SK-N-DZ (cell line): ENCODE results near the gene DISC1.

Experiments used
- DNase-seq: peaks from one replicate; pipeline ENCODE4 v3.0.0-alpha.2; 2015; ENCODE audit warnings: low spot score

The DISC1 gene

DNA sequence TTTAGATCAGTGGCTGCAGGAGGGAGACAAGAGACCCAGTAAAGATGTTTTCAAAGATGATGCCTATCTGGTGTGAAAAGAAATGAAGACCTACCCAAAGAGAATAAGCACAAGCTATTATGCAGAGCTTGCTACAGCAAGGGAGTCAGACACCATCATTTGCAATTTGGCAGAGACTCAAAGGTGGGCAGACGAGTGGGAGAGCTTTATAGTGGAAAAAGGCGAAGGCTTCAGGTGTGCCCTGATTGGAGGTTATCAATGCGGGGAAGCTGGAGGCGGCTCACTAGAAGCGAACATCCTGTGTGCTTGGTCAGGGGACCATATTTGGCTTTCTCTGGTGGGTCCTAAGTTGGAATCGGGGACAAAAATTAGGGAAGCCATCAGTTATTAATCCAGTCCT is 183.8 kb downstream of the DISC1 start:
- DNase-seq: no peak

DNA sequence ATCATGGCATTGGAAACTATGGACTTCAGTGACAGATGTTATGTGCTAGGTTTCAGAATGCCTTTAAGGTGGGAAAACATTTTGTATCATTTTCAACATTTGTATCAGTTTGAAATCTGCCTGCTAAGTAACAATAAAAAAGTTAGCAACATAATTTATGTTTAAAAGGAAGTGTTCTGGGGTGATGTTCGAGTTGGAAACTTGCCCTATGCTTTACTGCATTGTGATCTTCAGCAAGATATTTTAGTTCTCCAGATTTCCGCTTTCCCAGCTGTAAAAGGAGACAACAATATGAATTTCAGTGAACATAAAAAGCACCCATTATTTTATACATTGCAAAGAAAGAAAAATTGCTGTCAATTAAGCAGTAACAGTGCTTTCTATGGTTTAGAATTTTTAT is 187.4 kb downstream of the DISC1 start:
- DNase-seq: no peak

DNA sequence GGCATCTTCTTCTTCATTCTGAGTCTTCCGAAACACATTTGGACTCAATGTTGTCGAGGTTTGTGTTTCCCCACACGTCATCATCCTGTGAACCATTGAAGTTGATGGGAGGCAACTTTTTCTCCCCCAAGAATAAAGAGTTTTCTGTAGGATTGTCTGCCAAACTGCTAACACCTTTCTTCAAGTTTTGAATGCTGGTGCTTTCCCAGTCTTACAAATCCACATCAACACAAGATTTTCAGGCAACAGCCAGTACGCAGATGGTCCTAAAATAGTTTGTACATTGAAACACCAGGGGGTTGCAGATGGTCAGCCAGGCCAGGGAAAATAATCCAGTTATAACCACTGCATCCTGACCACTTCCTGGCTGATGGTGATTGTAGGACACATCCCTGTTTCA is 187.9 kb downstream of the DISC1 start:
- no peak for DNase-seq

DNA sequence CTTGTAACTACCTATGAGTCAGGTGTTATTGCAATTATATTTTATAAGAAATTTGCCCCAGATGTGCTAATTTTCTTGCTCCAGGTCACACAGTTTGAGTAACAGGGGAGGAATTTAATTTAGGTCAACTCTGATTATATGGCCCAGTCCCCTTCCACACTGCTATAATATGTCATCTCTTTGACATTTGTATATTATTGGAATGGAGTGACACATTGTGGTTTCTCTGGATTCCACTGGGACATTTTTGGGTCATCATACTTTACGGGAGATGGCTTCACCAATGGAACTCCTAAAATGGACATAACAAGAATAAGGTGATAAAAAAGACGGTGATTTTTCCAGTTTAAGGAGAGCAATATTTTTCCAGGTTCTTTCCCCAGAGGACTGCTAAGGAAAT is 191.2 kb downstream of the DISC1 start:
- DNase-seq: no peak

DNA sequence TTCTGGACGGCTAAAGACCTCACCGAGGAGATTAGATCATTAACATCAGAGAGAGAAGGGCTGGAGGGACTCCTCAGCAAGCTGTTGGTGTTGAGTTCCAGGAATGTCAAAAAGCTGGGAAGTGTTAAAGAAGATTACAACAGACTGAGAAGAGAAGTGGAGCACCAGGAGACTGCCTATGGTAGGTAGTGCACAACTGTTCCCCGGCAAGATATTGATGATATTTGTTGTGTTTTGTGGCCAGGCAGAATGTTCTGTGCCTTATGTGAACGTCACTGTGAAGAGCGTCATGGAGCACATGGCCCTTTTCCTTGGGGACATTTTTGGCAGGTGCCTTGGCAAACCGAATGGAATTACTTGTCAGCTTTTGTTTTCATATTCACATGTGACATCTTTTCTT is 191.7 kb downstream of the DISC1 start:
- no peak for DNase-seq

DNA sequence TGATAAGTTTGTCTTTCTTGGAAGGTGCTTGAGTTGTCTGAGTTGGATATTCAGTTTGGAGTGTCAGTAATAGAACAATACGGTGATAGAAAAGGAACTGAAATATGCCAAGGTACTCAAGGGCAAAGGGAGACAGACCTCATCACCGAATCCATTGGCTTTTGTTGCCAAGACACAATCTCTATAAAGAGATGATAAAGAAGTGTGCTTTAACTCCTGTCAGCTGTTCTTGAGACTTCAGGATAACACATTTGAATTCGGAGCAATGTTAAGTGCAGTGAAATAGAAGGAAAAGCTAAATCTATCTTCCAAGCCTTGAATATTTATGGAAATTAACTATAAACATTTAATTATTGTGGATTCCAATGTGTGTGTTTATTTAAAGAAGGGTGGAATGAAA is 194.7 kb downstream of the DISC1 start:
- no peak for DNase-seq

DNA sequence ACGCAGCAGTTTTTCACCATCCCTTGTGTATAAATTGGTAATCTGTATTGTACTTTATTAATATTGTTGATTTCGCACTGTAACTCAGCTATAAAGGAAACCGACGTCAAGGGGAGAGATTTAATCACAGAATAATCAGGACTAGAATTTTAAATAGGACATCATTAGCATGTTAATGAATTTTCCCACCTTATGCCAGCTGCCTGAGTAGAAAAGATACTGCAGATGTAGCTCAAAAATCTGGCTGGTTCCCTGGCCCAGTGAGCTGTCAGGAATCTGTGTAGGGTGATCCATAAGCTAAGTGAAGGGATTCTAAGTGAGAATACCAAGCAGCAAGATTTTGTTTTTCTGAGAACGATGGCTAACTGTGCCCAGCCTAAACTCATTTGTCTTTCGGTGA is 195.5 kb downstream of the DISC1 start:
- no peak for DNase-seq

DNA sequence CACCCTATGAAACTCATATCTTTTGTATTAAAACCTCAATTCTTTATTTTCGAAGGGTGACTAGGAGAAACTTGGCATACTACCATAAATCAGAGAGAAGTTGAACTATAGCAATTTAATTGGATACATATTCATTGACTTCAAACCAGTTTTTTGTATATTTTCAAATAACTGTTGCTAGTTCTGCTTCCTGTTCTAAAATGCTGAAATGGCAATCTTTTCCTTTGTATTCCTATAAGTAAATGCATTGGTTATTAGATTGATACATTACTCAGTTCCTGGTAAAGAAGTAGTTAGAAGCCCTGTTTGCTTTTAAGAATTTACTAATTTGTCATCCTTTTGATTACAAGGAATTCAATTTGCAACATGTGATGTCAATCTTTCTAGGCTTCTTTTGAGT is 200.0 kb downstream of the DISC1 start:
- DNase-seq: no peak

DNA sequence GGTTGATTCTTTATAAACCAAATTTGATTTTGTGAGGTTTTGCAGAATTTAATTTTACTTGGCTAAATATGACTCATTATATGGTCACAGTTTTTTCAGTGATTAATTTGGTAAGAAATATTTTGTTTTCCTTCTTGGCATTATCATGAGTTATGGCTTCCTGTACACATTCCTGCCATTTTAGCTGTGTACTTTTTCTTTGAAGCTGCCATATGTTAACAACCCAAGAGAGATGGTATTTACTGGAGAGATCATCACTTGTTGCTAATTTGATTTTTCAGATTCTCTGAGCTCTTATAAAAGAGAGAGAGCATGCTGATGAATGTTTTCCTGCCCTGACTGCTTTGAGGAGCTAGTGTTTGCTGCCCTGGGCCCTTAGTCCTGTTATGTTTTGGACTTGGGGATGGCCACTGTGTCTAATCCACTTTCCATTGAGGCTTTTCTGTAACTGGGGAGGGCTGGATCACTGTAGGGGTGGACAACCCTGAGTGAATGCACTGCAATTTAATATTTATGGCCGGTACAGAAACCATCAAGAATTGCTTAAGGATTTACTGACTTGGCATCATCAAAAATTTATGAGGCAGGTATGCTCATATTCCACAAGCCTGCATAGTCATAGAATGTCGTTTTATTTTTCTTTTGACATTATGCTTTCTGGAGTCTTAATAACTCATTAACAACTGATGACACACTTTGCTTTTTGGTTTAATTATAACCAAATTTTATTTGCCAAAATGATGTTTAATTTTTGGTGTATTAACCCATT is 200.9 kb downstream of the DISC1 start:
- DNase-seq: no peak

DNA sequence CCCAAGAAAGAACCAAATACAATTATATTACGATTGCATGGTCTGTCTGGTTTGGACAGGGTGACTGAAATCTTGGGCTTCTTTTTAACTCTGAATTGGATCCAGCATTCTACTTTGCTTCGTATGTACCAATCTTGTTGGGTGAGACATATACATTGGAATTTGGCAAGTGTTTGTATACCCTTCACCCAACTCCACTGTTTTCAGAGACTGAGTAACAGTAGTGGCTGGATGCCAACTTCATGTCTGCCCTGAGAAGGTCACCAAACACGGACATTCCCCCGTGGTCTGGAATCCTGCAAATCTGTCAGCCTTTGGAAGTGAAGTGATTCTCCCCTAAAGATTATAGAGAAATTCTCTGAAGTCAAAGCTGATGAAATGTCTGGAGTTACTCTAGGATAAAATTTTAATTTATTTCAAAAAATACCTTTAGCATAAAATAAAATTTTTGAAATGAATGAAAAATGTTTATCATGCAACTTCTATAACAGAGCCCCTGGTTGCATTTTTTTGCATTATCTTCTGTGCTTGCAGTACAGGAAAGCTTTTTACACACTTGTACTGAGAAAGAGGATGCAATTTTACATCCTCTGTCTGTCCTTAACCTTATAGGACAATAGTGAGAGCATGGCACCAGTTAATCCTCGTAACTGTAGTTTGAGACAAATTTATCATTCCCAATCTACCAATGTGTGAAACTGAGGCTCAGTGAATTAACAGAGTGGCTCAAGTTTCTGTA is 201.8 kb downstream of the DISC1 start:
- DNase-seq: no peak

DNA sequence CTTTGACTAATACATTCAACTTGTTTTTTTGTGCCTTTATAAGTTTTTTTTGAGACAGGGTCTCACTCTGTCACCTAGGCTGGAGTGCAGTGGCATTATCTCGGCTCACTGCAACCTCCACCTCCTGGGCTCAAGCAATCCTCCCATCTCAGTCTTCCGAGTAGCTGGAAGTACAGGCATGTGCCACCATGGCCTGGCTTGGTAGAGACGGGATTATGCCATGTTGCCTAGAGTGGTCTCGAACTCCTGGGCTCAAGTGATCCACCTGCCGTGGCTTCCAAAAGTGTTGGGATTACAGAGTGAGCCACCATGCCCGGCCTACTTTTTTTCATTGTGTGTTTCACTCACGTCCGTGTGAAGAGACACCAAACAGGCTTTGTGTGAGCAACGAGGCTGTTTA is 202.7 kb downstream of the DISC1 start:
- no peak for DNase-seq

DNA sequence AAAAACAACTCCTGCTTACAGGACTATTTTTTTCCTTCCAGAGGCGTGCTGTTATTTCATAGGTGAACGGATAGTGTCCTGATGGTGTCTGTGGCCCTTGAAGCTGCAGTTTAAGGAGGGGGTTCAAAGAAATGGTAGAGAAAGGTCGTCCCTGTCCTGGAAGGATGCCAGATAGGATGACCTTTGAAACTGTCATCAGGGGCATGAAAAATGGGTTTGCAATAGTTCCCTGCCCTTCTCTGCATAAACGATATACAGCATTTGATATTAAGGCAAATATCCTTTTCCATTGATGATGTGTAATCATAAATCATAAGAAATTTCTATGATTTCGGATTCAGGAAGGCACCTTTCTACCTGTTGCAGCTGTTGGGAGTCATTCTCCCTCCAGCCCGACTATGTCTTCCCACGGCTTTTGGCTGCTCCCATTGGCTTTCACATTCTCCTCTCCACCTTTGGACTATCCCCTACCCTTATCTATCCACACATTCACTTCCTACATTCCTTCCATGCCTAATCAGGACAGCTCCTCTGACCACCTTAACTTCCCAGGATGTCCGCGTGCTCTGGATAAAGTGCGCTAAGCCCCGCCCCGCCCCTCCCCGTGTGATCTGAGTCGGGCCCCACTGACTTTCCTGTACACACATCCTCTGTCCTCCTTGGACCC is 209.8 kb downstream of the DISC1 start:
- DNase-seq: no peak

DNA sequence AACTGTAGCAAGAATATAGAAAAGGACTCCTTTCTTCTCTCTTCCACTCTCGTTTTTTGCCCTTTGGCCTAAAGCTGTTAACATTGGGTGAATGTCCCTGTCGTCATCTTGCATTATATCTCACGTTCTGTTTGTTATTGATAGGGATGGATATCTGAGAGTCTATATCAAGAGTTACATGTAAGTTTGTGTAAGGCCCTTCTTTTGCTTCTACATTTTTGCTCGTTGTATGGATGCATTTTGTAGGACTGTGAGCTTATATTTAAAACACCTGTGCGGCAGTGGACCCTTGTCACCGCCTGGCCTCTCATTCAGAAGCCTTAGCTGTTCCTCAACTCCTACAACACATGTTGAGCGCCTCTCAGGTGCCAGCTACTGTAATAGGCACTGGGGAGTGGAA is 211.9 kb downstream of the DISC1 start:
- DNase-seq: no peak

DNA sequence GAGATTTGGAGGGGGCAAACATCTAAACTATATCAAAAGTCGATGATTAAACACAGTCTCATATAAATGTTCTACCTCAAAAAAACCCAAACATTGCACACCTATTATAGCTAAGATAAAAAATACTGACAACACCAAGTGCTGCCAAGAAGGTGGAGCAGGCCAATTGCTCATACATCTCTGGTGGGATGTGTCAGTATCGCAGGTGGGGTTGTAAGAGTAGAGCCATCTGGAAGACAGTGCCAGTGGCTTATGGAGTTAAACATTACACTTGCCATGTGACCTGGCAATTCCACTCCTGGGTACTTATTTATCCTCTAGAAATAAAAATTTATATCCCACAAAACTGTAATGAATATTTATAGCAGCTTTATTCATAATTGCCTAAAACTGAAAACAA is 213.4 kb downstream of the DISC1 start:
- DNase-seq: no peak

DNA sequence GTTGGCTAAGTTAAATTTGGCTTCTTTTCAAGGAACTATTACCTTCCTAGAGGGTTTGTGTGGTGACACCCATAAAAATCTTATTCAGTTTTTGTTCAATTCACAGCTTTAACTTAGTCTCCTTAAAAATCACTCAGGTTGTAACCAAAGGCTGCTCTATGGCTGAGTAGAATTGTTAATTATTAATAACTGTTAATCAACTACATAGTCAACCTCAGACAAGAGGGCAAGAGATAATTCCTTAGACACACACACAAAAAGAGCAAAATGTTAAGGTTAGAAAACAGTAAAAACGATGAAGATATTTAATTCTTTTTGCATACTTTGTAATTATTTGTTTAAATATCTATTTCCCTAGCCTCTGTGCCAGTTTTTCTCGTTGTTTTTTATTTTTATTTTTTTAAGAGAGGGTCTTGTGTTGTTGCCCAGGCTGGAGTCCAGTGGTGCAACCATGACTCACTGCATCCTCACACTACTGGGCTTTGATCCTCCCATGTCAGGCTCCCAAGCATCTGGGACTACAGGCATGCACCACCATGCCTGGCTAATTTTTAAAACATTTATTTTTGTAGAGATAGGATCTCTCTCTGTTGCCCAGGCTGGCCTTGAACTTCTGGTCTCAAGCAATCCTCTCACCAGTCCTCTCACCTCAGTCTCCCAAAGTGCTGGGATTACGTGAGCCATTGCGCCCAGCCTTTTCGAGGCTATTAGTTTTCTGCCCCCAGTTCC is 215.2 kb downstream of the DISC1 start:
- DNase-seq: no peak

DNA sequence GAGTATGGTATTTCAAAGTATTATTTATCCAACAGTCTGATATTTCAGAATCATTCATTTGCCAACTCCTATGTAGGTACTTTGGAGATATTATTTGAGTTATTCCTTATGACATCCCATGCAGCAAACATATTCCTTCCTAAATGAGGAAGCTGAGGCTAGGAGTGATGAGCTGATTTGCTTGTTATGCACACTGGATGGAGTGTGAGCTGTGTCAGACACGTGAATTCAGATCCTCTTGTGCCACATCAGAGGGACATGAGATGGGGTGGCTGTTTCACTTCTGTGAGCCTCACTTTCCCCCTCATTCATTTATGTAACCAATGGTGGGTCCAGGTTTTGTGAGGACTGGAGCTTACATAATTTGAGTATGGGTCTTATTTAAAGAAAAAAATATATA is 215.9 kb downstream of the DISC1 start:
- DNase-seq: no peak

DNA sequence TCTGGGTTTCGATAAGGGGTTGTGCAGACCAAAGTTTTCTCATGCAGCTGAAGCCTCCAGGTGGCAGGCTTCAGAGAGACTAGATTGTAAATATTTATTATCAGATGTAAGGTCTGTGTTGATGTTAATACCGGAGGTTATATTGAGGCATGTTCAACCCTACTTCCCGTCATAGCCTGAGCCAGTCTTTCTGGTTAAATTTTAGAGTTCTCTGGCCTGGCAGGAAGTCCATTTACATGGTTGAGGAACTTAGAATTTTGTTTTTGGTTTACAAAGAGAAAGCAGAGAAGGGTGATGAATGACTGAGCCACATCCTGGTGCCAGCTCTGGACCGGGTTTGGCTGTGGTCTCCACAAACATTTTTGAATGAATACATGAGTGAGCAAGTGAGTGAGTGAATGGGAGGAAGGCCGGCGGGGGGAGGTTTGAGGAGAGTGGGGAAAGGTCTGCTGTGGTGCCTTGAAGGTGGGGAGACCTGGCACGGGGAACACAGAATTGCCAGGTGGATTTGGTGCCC is 218.5 kb downstream of the DISC1 start:
- no peak for DNase-seq

DNA sequence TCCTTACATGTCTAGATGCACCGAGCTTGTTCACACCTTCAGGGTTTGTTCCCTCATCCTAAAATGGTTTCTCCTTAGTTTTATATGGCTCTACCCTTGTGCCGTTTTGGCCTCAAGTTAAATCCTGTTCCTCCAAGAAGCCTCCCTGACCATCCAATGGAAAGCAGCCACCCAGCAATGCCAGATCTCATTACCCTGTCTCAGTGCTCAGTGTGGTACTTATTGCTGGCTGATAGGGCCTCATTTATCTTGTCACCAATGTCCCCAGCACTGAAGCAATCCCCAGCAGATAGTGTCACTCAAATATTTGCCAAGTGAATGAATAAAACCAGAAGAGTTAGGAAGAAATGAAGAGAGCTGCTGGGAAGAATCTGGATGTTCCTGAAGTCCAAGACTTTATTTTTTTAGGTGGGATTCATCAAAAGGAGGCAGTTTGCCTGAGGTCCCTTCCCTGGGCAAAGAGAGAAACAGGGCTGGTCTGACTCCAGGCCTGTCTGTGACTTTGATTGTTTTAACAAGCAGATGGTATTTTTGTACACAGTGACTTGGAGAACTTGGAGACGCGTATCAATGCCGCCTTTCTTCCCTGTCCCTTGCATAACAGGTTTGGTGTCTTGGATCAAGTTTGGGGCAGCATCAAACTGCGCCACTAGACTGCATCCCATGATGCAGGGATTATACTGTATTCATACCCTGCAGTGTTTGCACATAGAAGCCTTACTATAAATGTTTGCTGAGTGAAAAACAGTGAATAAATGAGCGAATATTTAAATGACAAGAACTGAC is 221.2 kb downstream of the DISC1 start:
- no peak for DNase-seq

DNA sequence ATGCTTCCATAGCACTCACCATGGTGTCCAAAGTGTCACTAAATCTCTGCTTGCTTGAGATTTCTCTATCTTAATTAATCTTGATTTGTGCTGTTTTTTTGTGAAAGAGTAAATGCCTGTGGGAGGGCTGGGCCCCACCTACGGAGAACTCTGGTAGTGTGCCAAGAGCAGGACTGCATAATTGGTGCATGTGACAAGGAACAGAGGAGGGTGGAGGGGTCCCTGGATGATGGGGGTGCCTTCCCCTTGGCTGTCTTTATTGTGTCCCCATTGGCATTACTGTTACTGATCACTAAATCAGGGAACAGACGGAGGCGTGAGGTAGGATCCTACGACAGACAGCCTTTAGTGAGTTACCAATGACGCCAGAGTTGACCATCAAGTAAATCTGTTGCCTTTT is 223.4 kb downstream of the DISC1 start:
- DNase-seq: no peak

DNA sequence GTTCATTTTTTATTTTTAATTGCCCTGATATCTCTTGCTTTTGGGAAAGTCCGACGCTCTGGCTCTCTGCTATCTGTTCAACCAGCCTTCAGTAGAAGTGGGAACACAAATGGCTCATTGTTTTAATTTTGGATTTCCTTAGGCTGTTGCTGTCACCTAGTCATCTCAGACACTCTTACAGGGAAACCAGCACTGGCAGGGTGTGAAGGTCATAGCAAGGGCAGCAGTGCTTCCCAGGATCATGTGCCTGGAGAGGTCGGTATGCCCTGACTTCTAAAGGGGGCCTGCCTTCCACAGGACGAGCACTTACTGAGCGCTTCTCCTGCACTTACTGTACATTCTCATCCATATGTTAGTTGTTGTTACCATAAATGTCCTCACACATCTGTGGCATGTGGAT is 224.2 kb downstream of the DISC1 start:
- DNase-seq: no peak

DNA sequence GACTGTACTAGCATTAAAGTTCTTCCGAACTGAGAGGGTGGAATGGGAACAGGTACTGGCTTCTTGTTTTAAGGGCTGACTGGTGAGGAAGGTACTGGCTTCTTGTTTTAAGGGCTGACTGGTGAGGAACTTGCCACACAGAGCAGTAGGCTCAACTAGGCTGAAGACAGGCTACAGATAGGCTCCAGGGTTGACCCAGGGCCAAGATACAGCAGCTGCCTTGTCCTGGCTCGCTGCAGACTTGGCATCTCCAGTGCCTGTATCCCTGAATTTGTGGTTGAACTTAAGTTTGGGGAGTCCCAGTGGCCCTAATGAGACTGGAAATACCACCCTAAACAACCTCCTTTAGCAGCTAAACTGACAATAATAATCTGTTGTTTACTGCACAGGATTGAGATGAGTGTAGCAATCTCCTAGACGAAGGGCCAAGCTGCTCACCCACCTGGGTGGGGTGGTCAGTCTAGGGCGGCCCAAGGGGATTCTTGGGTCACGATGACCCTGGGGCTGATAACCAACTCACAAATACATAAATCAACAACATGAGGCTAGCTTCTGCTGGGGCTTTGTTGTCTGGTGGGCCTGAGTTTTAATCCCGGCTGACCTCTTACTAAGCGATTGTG is 227.1 kb downstream of the DISC1 start:
- DNase-seq: no peak
